ENCODE measurements around the gene MEIKIN.

MEIKIN gene

GRCh38 chr5:131766689-131767088, 178.8 kb downstream of the MEIKIN start:
- DNase-seq = no peak

- DNase-seq = no peak
Measured at GRCh38 chr5:131765261-131765660, 180.2 kb downstream of the MEIKIN start.

- DNase-seq = no peak
Measured at GRCh38 chr5:131763968-131764367, 181.5 kb downstream of the MEIKIN start.

- DNase-seq = no peak
Measured at GRCh38 chr5:131760793-131761192, 184.7 kb downstream of the MEIKIN start.

- no peak for DNase-seq
Measured at GRCh38 chr5:131759704-131760103, 185.8 kb downstream of the MEIKIN start.

- DNase-seq = no peak
Measured at GRCh38 chr5:131758520-131758900, 187.0 kb downstream of the MEIKIN start.

- no peak for DNase-seq
Measured at GRCh38 chr5:131757830-131758519, 187.5 kb downstream of the MEIKIN start.
